Measurements from ENCODE around the gene BLOC1S3.

DNA sequence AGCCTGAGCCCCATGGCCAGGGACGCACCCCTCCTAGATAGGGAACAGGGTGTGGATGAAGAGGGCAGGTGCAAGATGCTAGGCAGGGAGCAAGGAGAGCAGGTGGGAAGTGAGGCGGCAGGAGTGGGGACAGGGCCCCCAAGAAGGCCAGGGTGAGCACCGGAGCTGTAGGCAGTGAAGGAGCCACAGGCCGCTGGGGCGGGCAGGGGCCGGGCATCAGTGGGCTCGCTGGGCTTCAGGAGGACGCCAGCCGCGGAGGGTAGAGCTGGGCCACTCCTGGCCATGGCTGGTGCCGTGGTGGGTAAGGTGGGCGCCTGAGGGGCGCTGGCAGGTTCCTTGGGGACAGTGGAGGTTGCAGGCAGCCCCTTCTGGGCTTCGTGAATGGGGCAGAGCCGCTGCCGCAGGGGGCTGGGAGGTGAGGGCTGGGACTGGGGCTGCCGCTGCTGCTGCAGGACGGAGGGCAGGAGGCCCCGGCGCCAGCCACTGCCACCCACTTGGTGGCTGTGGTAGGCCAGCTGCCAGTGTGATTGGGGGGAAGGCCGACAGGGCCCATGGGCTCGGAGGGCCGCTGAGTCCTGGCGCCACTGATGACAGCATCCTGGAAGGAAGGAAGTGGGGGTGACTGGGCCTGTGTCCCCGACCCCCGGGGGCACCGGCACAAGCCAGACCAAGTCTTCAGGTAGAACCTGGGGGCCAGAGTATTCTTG, 19.9 kb upstream of the BLOC1S3 start:
- no peak for TF ChIP-seq CHD2 (IDR thresholded peaks at IDR 0.05; ENCODE audit: low read length, partially characterized antibody)
- TF ChIP-seq, protein P1, sequence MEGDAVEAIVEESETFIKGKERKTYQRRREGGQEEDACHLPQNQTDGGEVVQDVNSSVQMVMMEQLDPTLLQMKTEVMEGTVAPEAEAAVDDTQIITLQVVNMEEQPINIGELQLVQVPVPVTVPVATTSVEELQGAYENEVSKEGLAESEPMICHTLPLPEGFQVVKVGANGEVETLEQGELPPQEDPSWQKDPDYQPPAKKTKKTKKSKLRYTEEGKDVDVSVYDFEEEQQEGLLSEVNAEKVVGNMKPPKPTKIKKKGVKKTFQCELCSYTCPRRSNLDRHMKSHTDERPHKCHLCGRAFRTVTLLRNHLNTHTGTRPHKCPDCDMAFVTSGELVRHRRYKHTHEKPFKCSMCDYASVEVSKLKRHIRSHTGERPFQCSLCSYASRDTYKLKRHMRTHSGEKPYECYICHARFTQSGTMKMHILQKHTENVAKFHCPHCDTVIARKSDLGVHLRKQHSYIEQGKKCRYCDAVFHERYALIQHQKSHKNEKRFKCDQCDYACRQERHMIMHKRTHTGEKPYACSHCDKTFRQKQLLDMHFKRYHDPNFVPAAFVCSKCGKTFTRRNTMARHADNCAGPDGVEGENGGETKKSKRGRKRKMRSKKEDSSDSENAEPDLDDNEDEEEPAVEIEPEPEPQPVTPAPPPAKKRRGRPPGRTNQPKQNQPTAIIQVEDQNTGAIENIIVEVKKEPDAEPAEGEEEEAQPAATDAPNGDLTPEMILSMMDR (IDR thresholded peaks at IDR 0.05): no peak
- no peak for TF ChIP-seq RFX5 (IDR thresholded peaks at IDR 0.05)
- TF ChIP-seq EHMT2 (IDR thresholded peaks at IDR 0.05; ENCODE audit: low read depth): no peak
- TF ChIP-seq, protein P2, sequence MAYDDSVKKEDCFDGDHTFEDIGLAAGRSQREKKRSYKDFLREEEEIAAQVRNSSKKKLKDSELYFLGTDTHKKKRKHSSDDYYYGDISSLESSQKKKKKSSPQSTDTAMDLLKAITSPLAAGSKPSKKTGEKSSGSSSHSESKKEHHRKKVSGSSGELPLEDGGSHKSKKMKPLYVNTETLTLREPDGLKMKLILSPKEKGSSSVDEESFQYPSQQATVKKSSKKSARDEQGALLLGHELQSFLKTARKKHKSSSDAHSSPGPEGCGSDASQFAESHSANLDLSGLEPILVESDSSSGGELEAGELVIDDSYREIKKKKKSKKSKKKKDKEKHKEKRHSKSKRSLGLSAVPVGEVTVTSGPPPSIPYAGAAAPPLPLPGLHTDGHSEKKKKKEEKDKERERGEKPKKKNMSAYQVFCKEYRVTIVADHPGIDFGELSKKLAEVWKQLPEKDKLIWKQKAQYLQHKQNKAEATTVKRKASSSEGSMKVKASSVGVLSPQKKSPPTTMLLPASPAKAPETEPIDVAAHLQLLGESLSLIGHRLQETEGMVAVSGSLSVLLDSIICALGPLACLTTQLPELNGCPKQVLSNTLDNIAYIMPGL (CRISPR knock-in tag; IDR thresholded peaks at IDR 0.05; ENCODE audit: borderline replicate concordance): no peak
- TF ChIP-seq CEBPB (IDR thresholded peaks at IDR 0.05): no peak

Measured in A549 (cell line).